NCI-H146 treated with DMSO at 0.1 percent for 48 hours (cell line): ENCODE measurements around the gene SEC31A.
A peak's percentile ranks its signal among the peaks of the same experiment; 100 is the strongest.
"Not testable (repeated sequence)": the region's sequence is repeated elsewhere in the genome, so short reads cannot be mapped to it uniquely, and the experiment has no call there.

Source experiments
- DNase-seq: peaks from one replicate; lab custom pipeline; 2025; ENCODE audit not compliant: unreplicated experiment; lab: John Stamatoyannopoulos, UW

SEC31A gene

DNA sequence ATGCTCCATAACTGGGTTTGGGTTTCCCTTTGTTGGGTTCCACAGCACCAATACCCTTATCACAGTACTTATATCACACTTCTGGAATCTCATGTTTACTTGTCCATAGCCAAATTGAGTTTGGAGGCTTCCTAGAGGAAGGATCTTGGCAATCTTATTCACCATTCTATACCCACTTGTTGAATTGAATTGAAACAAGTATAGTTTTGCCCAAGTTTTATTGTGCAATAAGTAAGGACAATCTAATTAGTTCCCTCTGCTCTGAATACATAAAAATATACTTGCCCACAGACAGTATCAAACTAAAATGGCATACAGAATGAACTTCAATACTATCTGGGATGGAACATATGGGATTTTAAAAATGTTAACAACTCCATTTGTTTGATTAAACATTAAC, 40.3 kb downstream of the SEC31A start:
- DNase-seq, result no peak

DNA sequence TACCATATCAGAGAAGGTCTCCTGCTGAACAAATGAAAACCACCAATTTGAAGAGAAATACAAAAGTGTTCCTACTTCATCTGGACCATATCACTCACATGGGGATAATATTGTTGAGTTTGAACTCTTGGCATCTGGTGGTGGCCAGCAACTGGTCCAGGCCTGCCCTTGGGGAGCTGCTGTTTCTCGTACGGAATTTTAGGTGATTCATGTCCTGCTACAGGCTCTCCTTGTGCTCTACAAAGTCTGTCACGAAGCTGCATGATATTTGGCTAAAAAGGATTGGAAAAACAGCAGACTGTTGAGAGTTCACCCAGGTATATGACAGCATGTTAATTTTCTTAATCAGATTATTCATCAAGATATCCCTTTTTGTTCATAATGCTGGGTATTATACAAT, 42.2 kb downstream of the SEC31A start:
- no peak for DNase-seq

GRCh38 chr4:82842593-82842992, 48.4 kb downstream of the SEC31A start:
- no peak for DNase-seq

DNA sequence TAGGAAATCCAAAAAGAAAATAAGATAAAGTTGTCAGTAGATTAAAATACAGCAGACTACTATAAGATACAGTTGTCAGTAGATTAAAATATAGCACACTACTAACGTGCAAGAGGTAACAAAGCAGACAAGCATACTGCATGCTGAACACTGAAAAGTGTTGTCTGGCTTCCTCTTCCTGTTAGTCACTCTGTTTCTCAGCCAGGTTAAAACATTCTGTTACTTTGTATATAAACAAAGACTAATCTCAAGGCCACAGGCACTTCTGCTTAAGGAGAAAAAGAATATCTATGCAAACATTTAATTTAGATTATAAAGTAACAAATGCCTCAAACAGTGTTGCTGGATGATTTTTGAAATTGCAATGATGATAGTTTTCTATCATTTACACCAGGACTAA, 51.3 kb downstream of the SEC31A start:
- no peak for DNase-seq

DNA sequence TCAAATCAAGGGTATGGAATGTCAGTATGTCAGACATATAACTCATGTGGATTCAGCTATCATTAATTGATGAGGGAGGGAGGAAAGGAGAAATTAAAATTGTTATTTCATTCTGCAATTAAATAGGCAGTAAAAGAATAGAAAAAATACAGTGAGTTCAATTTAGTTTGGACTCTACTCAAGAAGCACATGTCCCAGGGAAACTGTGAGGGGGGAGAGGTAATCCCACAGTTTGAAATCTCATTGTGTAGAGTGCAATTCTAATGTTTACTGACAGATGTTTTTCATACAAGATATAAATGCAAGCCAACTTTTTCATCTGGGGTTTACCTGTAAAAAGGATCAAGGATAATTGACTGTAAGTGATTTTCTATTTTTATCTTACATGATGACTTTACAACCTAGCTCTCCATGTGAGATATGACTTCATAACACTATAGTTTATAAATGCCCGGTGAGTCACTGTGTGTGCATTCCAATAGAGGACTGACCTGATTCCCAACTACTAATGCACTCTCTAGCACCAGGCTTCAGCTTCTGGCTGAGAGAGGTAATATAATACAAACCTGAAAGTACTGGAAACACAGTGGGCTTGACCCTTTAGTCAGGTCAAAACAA, 57.1 kb downstream of the SEC31A start:
- no peak for DNase-seq

GRCh38 chr4:82833060-82833459, 57.9 kb downstream of the SEC31A start:
- DNase-seq, result not testable (repeated sequence)

- DNase-seq, result no peak
Observed at GRCh38 chr4:82825425-82825824, 65.5 kb downstream of the SEC31A start.

GRCh38 chr4:82823062-82823461, 67.9 kb downstream of the SEC31A start:
- no peak for DNase-seq

DNA sequence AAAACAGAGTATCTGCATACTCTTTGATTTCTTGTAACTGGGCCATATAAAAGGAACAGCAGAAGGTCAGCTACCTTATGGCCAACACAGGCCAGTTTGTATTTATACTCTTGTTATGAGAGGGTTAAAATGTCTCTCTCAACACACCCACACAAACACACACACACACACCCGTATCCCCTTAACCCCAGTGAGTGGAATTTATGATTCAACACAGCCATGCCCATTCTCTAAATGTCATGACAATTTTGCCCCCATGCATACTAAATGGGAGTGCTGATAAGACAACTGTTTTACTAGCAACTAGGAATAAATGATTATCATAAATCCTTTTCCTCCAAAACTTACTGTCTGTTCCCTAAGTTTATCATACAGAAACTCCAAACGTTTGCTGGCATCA, 70.3 kb downstream of the SEC31A start:
- DNase-seq, result no peak

GRCh38 chr4:82818664-82819662, 72.0 kb downstream of the SEC31A start:
- DNase-seq, result no peak

DNA sequence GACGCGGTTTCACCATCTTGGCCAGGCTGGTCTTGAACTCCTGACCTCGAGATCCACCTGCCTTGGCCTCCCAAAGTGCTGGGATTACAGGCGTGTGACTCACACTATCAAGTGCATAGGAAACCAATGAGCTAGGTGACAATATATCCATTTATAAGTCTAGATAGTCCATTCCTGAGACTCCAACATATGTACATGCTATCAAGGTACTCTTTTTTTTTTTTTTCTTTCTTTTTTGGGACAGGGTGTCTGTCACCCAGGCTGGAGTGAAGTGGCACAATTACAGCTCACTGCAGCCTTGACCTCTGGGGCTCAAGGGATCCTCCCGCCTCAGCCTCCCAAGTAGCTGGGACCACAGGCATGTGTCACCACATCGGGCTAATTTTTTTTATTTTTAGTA, 74.1 kb downstream of the SEC31A start:
- DNase-seq, result not testable (repeated sequence)

- DNase-seq, result no peak
Observed at GRCh38 chr4:82814034-82814433, 76.9 kb downstream of the SEC31A start.

GRCh38 chr4:82811838-82812341, 79.1 kb downstream of the SEC31A start:
- peak; percentile 9 for DNase-seq

GRCh38 chr4:82811392-82811791, 79.6 kb downstream of the SEC31A start:
- DNase-seq, result no peak

GRCh38 chr4:82810176-82810575, 80.8 kb downstream of the SEC31A start:
- no peak for DNase-seq

GRCh38 chr4:82809619-82810018, 81.3 kb downstream of the SEC31A start:
- DNase-seq, result no peak

- DNase-seq, result no peak
Observed at GRCh38 chr4:82803746-82804145, 87.2 kb downstream of the SEC31A start.

DNA sequence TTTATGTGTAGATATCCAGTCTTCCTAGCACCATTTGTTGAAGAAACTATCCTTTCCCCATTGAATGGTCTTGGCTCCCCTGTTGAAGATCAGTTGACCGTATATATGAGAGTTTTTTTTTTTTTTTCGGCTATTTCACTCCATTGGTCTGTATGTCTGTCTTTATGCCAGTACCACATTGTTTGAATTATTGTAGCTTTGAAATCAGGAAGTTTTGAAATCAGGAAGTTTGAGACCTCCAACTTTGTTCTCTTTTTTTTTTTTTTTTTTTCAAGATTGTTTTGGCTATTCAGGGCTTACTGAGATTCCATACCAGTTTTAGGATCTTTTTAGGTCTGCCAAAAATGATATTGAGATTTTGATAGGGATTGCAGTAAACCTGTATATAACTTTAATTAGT, 88.0 kb downstream of the SEC31A start:
- DNase-seq, result no peak

DNA sequence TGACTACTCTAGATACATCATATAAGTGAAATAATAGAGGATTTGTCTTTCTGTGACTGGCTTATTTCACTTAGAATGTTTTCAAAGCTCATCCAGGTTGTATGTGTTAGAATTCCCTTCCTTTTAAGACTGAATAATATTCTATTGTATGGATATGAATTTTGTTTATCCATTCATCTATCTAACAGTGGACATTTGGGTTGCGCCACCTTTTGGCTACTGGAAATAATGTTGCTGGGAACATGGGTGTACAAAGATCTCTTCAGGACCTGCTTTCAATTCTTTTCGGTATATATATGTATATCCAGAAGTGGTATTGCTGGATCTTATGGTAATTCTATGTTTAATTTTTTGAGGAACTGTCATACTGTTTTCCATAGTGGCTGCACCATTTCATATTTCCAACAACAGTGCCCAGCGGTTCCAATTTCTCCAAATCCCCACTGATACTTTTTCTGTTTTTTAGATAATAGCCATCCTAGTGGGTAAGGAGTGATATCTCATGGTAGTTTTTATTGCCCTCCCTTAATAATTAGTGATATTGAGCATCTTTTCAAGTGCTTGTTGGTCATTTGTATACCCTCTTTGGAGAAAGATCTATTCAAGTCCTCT, 88.9 kb downstream of the SEC31A start:
- no peak for DNase-seq

DNA sequence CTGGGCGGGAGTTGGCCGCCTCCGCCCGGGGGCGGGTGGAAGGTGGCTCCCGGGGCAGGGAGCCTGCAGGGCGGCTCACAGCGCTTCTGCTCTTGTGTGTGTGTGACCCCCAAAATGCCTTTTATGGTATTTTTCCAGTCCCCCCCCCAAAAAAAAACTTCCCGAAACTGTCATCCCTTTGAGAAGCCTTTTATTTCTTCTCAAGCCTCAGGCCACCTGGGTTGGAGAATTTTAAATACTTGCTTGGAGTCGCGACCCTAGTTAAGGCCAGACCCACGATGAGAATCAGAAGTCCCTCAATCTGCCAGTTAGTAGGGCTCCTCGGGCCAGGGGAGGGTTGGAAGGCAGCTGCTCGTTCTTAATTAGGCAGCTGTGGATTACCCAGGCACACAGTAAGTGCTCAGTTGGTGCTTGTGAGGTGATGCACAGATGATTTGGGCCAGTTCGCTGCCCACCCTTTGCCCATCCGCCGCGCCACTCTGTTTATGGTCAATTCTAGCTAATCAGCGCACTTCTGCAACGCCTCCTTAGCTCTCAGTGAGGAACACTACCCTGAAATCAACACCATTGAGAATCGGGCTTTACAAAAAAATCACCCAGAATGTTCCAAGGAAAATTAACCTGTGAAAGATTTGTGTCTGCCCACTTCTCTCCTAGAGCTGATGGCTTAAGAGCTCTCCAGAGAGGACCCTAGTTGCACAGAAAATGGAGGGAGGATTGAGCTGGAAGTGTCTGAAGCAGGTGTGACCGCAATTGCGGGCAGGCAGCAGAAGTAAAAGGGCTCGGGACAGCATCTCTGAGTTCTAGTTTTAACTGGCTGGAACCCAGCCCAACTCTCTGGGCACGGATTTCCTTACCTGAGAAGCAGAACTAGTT, 91.7 kb downstream of the SEC31A start:
- no peak for DNase-seq
